Esophagus muscularis mucosa (tissue), 4 donors: ENCODE data around the gene SRGAP3. TPM values are rescaled to one million over a fixed set of nuclear protein-coding genes. Genes with fewer than 3 reads are reported as not detected.

Source experiments
- DNase-seq: peaks from one replicate; pipeline ENCODE4 v3.0.0-alpha.2; 2017; ENCODE audit errors: extremely low spot score
- H3K27ac ChIP-seq, 4 donors: fragments of 200-600 bp; sonication (generic); replicated peaks in 1 of 4; 1 replicate in 3 of 4; 2 replicates in 1 of 4; pipeline ENCODE4 v1.5.1; 2016 to 2019; ENCODE audit warnings: mild to moderate bottlenecking in 1 of 4
- H3K27me3 ChIP-seq, 4 donors: fragments of 200-600 bp; sonication (generic); one replicate each; pipeline versions ENCODE4 v1.5.1 to v1.6.0; 2016 to 2019
- H3K36me3 ChIP-seq, 4 donors: fragments of 200-600 bp; sonication (generic); one replicate each; pipeline ENCODE4 v1.5.1; 2016 to 2019
- H3K4me1 ChIP-seq, 4 donors: fragments of 200-600 bp; sonication (generic); one replicate each; pipeline ENCODE4 v1.5.1; 2016 to 2019
- H3K4me3 ChIP-seq, 4 donors: fragments of 200-600 bp; sonication (generic); 1 replicate in 2 of 4; 2 replicates in 2 of 4; pipeline ENCODE4 v1.5.1; 2016 to 2019; ENCODE audit warnings: mild to moderate bottlenecking in 4 of 4, moderate library complexity in 1 of 4
- H3K9me3 ChIP-seq, 4 donors: fragments of 200-600 bp; sonication (generic); 1 replicate in 3 of 4; 2 replicates in 1 of 4; pipeline ENCODE4 v1.5.1; 2016 to 2019
- CTCF ChIP-seq, 3 experiments: fragments of 200-600 bp in 2 of 3; fragments of 450-650 bp in 1 of 3; sonication (generic) in 2 of 3; IDR thresholded peaks; one replicate each; pipeline ENCODE4 v1.5.1; 2017 to 2019; ENCODE audit warnings: antibody characterized with exemption in 3 of 3, mild to moderate bottlenecking in 2 of 3, moderate library complexity in 1 of 3
- EP300 ChIP-seq: sonication (generic); formaldehyde crosslinking; IDR thresholded peaks from one replicate; pipeline ENCODE4 v1.6.1; 2017; ENCODE audit warnings: antibody characterized with exemption
- POLR2A ChIP-seq: fragments of 450-650 bp; IDR thresholded peaks from one replicate; pipeline ENCODE4 v1.6.1; 2017; ENCODE audit warnings: antibody characterized with exemption, moderate library complexity, mild to moderate bottlenecking, low read depth
- POLR2AphosphoS5 ChIP-seq, 2 donors: sonication (generic); formaldehyde crosslinking; IDR thresholded peaks; one replicate each; pipeline ENCODE4 v1.6.1; 2017; ENCODE audit warnings: antibody characterized with exemption in 2 of 2
- WGBS: methylation state at CpG from one replicate; pipeline ENCODE4 v1.1.5; 2018; 5-methylcytosine and 5-hydroxymethylcytosine counted together
- intact Hi-C: fragments of 100-400 bp; cut with DNase I; formaldehyde crosslinking; loops from one replicate; pipeline ENCODE4 v1.15.1; 2023
- total RNA-seq, 4 donors: library from RNA; depleted of rRNA; stranded (reverse); fragments of >200 nt; gene quantifications; one replicate each; pipeline versions ENCODE4 v1.1.0 to v1.2.1, GENCODE V29; 2016

Gene SRGAP3
- total RNA-seq, 4 donors from 2014 or later, result 2.4 to 8.6 (median 3.1) TPM

GRCh38 chr3:9257092-9257491 lies 7.6 kb upstream of the SRGAP3 start:
- H3K4me3 ChIP-seq, result no peak overlapping the region
- H3K27ac ChIP-seq, result no peak overlapping the region
- DNase-seq, result no peak
- 97% methylated on average over 2 of the region's 2 CpGs for WGBS
- intact Hi-C loops, result no loop called here
- H3K9me3 ChIP-seq, result peaks cover 0 to 11% (median 5%) of the 10 kb centered on the region in 4 donors
- no peak for TF ChIP-seq POLR2AphosphoS5 (IDR thresholded peaks at IDR 0.05)
- TF ChIP-seq CTCF (IDR thresholded peaks at IDR 0.05), result no peak
- no peaks in the 10 kb centered on the region for H3K4me1 ChIP-seq
- no peaks in the 10 kb centered on the region for H3K27me3 ChIP-seq
- no peaks in the 10 kb centered on the region for H3K36me3 ChIP-seq

- H3K4me1 ChIP-seq, result no peaks in the 10 kb centered on the region
- intact Hi-C loops, result no loop called here
- no peak overlapping the region for H3K4me3 ChIP-seq
- WGBS, result 65% methylated on average over 3 of the region's 4 CpGs
- H3K27me3 ChIP-seq, result no peaks in the 10 kb centered on the region
- no peaks in the 10 kb centered on the region for H3K36me3 ChIP-seq
- no peak overlapping the region for H3K27ac ChIP-seq
- TF ChIP-seq POLR2A (no peak), POLR2AphosphoS5 (IDR thresholded peaks at IDR 0.05) (no peak), EP300 (no peak), CTCF (IDR thresholded peaks at IDR 0.05) (no peak)
- no peak for DNase-seq
- H3K9me3 ChIP-seq, result peaks cover 0 to 11% (median 5%) of the 10 kb centered on the region in 4 donors
Observed at GRCh38 chr3:9255976-9256375, 6.5 kb upstream of the SRGAP3 start.

- 91% methylated on average over 1 of the region's 1 CpG for WGBS
- no peaks in the 10 kb centered on the region for H3K27me3 ChIP-seq
- no peak overlapping the region for H3K27ac ChIP-seq
- no peak overlapping the region for H3K4me3 ChIP-seq
- peaks cover 5 to 8% (median 6%) of the 10 kb centered on the region in 4 donors for H3K4me1 ChIP-seq
- no peak for DNase-seq
- H3K9me3 ChIP-seq, result peaks cover 0 to 11% (median 5%) of the 10 kb centered on the region in 4 donors
- TF ChIP-seq POLR2A (no peak), POLR2AphosphoS5 (IDR thresholded peaks at IDR 0.05) (no peak), CTCF (IDR thresholded peaks at IDR 0.05) (no peak), EP300 (no peak)
- intact Hi-C loops, result no loop called here
- no peaks in the 10 kb centered on the region for H3K36me3 ChIP-seq
Observed at GRCh38 chr3:9254764-9255163, 5.3 kb upstream of the SRGAP3 start.

- H3K4me1 ChIP-seq, result peaks cover 18 to 22% (median 18%) of the 10 kb centered on the region in 4 donors
- no peak overlapping the region for H3K27ac ChIP-seq
- DNase-seq, result no peak
- intact Hi-C loops, result no loop called here
- H3K9me3 ChIP-seq, result peaks cover 0 to 11% (median 5%) of the 10 kb centered on the region in 4 donors
- H3K36me3 ChIP-seq, result no peaks in the 10 kb centered on the region
- 81% methylated on average over 7 of the region's 7 CpGs for WGBS
- no peaks in the 10 kb centered on the region for H3K27me3 ChIP-seq
- H3K4me3 ChIP-seq, result no peak overlapping the region
- TF ChIP-seq POLR2AphosphoS5 (IDR thresholded peaks at IDR 0.05) (no peak), CTCF (IDR thresholded peaks at IDR 0.05) (no peak), POLR2A (no peak), EP300 (no peak)
Observed at GRCh38 chr3:9253327-9253726, 3.9 kb upstream of the SRGAP3 start.

DNA sequence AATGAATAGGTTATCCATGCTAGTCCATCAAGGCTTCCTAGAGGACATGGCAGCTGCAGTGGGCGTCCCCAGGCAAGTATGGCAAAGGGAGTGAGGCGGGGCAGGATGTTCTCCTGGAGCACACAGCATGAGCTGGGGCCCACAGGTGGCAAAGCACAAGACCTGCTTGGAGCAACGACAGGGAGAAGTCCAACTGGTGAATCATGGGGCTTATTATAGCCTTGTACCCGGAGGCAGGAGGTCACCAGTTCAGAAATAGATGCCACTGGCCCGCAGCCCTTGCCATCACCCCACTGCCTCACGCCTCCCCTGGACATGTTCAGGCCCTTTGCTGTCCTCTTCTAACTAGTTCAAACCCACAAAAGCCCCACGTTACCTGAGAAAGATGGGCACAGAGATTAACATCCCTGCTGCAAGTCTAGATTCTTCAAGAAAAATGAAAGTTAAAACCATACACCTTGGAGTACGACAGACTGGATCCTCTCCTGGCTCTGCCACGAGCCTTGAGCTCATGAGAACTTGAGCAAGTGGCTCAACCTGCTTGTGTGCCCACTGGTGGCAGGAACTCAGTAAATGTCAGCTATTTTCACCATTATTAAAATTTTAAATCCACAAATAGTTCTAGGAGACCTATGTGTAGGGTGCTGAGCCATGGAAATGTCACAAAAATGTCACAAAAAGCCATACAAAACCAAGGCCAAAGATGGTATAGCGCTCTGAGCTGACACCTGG lies 1.8 kb upstream of the SRGAP3 start:
- H3K4me1 ChIP-seq, result peaks cover 18 to 28% (median 25%) of the 10 kb centered on the region in 4 donors
- H3K9me3 ChIP-seq, result no peaks in the 10 kb centered on the region
- no peaks in the 10 kb centered on the region for H3K36me3 ChIP-seq
- H3K27me3 ChIP-seq, result no peaks in the 10 kb centered on the region
- WGBS, result 84% methylated on average over 10 of the region's 10 CpGs
- H3K27ac ChIP-seq, result no peak overlapping the region
- H3K4me3 ChIP-seq, result no peak overlapping the region
- TF ChIP-seq POLR2A, result no peak
- no peak for TF ChIP-seq POLR2AphosphoS5 (IDR thresholded peaks at IDR 0.05)
- TF ChIP-seq EP300, result no peak
- no peak for TF ChIP-seq CTCF (IDR thresholded peaks at IDR 0.05)
- DNase-seq, result no peak
- intact Hi-C loops, result no loop called here
